CD4-positive, CD25-positive, alpha-beta regulatory T cell (primary cell): ENCODE measurements around the gene LRRC55. TPM values are rescaled to one million over a fixed set of nuclear protein-coding genes. Genes with fewer than 3 reads are reported as not detected.

ENCODE experiments used
- ATAC-seq, 2 donors: fragments of 150-1000 bp; cut with Tn5 transposase; one replicate each; pipeline ENCODE4 v1.10.0; 2021; ENCODE audit warnings: low read depth in 2 of 2, moderate number of reproducible peaks in 2 of 2, moderate library complexity in 1 of 2
- DNase-seq, 3 donors: peaks; one replicate each; pipeline versions ENCODE4 v3.0.0 to v3.0.0-alpha.2; 2012 to 2022; ENCODE audit warnings: mixed read lengths in 1 of 3
- H3K27ac ChIP-seq: one replicate; pipeline ENCODE4 v1.7.0; 2013; ENCODE audit warnings: mild to moderate bottlenecking, low read length; ENCODE audit not compliant: insufficient read depth, poor library complexity, severe bottlenecking
- H3K27me3 ChIP-seq: one replicate; pipeline ENCODE4 v1.7.0; 2013; ENCODE audit warnings: low read length; ENCODE audit not compliant: control insufficient read depth, insufficient read depth
- H3K36me3 ChIP-seq: one replicate; pipeline ENCODE4 v1.7.0; 2013; ENCODE audit warnings: mild to moderate bottlenecking, low read length, moderate library complexity; ENCODE audit not compliant: control insufficient read depth, insufficient read depth
- H3K4me1 ChIP-seq: 2 replicates; pipeline ENCODE4 v1.7.0; 2013; ENCODE audit warnings: mild to moderate bottlenecking, low read length; ENCODE audit not compliant: insufficient read depth, control insufficient read depth, poor library complexity, severe bottlenecking
- H3K4me3 ChIP-seq: one replicate; pipeline ENCODE4 v1.7.0; 2013; ENCODE audit warnings: low read depth, mild to moderate bottlenecking, low read length, moderate library complexity
- H3K9me3 ChIP-seq, 2 experiments: 1 replicate in 1 of 2; 2 replicates in 1 of 2; pipeline ENCODE4 v1.7.0; 2013; ENCODE audit warnings: low read length in 2 of 2, mild to moderate bottlenecking in 1 of 2, moderate library complexity in 1 of 2; ENCODE audit not compliant: control insufficient read depth in 2 of 2
- H3K27ac Mint-ChIP-seq, 3 donors: one replicate each; pipeline ENCODE4 v1.8.0; 2020 to 2022; ENCODE audit warnings: mild to moderate bottlenecking in 3 of 3, mixed read lengths in 3 of 3, moderate library complexity in 2 of 3
- H3K27me3 Mint-ChIP-seq: one replicate; pipeline ENCODE4 v1.8.0; 2022; ENCODE audit warnings: mild to moderate bottlenecking, mixed read lengths
- H3K36me3 Mint-ChIP-seq: one replicate; pipeline ENCODE4 v1.8.0; 2020; ENCODE audit warnings: mixed read lengths
- H3K4me1 Mint-ChIP-seq, 4 donors: one replicate each; pipeline ENCODE4 v1.8.0; 2020 to 2022; ENCODE audit warnings: mixed read lengths in 4 of 4, mild to moderate bottlenecking in 1 of 4
- H3K4me3 Mint-ChIP-seq, 4 donors: one replicate each; pipeline ENCODE4 v1.8.0; 2020 to 2022; ENCODE audit warnings: mild to moderate bottlenecking in 4 of 4, mixed read lengths in 4 of 4, moderate library complexity in 3 of 4
- H3K9me3 Mint-ChIP-seq, 7 donors: one replicate each; pipeline ENCODE4 v1.8.0; 2020 to 2022; ENCODE audit warnings: mixed read lengths in 7 of 7, mild to moderate bottlenecking in 3 of 7, moderate library complexity in 2 of 7
- polyA plus RNA-seq, 4 donors: library from polyadenylated mRNA; unstranded; fragments of 300-500 nt; fragmentation: Illumina TruSeq; gene quantifications; one replicate each; pipeline ENCODE4 v1.2.3, GENCODE V29; 2021
- total RNA-seq: library from RNA; stranded (reverse); gene quantifications from one replicate; pipeline ENCODE4 v1.2.3, GENCODE V29; 2022

Gene LRRC55
- total and polyA plus RNA-seq, 5 donors from 2014 or later = not detected

DNA sequence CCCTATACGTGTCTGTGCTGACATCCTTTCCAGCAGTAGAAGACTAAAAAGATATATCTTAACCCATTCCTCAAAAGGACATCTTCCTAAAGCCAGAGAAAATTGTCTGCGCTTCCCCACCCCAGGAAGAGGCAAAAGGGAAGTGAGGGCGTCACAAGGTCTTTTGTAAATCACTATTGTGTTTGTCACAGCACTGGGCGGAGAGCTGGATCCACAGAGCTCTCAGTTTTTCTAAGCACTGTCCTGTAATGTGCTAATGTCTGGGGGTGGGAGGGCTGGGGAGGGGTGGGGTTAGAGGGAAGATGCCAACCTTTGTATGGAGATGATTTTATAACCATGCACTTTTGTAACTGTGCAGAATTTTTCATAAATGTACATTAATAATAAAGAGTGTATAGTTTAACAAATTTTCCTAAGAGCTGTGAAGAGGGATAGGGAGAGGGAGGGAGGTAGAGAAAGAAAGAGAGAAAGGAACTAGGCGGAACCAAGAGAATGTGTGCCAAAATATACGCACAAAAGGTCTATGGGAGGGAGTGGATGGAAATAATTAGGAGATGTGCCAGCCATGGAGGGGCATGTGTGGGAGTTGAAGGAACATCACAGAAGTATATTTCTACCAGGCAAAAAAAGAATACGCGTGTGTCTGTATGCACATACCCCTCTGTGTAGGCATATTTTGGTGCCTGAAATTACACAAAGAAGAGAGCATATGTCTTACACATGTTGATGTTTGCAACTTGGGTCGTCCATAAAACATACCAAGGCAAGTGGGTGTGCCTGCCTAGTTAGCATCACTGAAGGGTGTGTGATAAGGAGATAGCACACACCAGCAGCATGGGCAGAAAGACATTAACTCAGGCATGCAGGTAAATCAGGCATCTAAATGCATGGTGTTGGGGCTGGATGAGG, 9.8 kb downstream of the LRRC55 start:
- DNase-seq = no peak
- H3K4me3 ChIP-seq = no peak overlapping the region
- H3K9me3 ChIP-seq = no peaks in the 10 kb centered on the region
- ATAC-seq = no peak
- H3K27ac ChIP-seq = no peak overlapping the region
- Mint-ChIP-seq H3K36me3 (no peaks in the 10 kb centered on the region), H3K4me3 (no peak overlapping the region), H3K27ac (no peak overlapping the region), H3K9me3 (peaks cover 0 to 4% (median 0%) of the 10 kb centered on the region in 7 donors), H3K27me3 (peaks cover 8% of the 10 kb centered on the region), H3K4me1 (no peaks in the 10 kb centered on the region)
- H3K27me3 ChIP-seq = peaks cover 3% of the 10 kb centered on the region
- H3K4me1 ChIP-seq = no peaks in the 10 kb centered on the region
- H3K36me3 ChIP-seq = no peaks in the 10 kb centered on the region

DNA sequence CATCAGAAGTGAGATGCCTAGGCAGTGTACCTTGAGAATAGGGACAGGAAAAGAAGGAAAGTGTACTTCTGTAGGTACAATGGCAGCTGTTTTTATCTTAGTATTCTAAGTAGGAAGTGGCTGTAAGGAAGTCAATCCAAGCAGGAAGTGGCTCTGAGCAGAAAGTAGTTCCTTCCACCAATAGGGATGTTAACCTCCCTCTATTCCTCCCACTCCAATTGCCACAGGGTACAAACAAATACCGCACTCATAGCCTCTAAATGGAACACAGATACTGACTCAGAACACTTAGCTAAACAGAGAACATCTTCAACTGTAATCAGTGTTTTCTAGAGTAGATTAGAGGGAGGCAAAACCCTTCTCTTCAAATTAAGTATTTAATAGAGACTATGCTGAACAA, 10.6 kb downstream of the LRRC55 start:
- H3K27ac ChIP-seq = no peak overlapping the region
- no peak overlapping the region for H3K4me3 Mint-ChIP-seq
- H3K4me3 ChIP-seq = no peak overlapping the region
- H3K4me1 Mint-ChIP-seq = no peaks in the 10 kb centered on the region
- no peak for DNase-seq
- no peaks in the 10 kb centered on the region for H3K9me3 ChIP-seq
- no peak overlapping the region for H3K27ac Mint-ChIP-seq
- no peaks in the 10 kb centered on the region for H3K4me1 ChIP-seq
- no peaks in the 10 kb centered on the region for H3K36me3 Mint-ChIP-seq
- H3K27me3 ChIP-seq = peaks cover 3% of the 10 kb centered on the region
- no peak for ATAC-seq
- H3K36me3 ChIP-seq = no peaks in the 10 kb centered on the region
- peaks cover 8% of the 10 kb centered on the region for H3K27me3 Mint-ChIP-seq
- H3K9me3 Mint-ChIP-seq = peaks cover 0 to 4% (median 0%) of the 10 kb centered on the region in 7 donors

DNA sequence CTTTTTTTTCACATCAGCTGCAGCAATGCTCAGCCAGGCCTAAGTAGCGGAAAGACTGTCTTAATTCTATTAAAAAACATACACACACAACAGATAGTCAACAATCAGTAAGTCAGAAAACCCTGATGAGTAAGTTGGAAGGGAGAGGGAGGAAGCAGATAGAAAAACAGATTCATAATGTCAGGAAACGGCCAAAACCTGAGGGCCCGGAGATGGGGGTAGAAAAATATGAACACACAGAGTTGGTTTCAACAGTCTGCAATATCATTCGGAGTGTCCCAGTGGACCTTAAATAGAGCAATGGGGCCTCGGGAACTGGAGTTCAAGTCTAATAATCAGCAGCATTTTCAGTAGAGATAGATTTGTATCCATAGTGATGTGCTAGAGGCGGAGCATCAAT, 14.8 kb downstream of the LRRC55 start:
- H3K4me3 Mint-ChIP-seq = no peak overlapping the region
- H3K36me3 Mint-ChIP-seq = no peaks in the 10 kb centered on the region
- H3K36me3 ChIP-seq = no peaks in the 10 kb centered on the region
- no peak overlapping the region for H3K4me3 ChIP-seq
- no peak overlapping the region for H3K27ac ChIP-seq
- no peak overlapping the region for H3K27ac Mint-ChIP-seq
- H3K9me3 Mint-ChIP-seq = peaks cover 0 to 4% (median 0%) of the 10 kb centered on the region in 7 donors
- no peaks in the 10 kb centered on the region for H3K9me3 ChIP-seq
- no peak for DNase-seq
- no peak for ATAC-seq
- H3K4me1 Mint-ChIP-seq = no peaks in the 10 kb centered on the region
- H3K27me3 Mint-ChIP-seq = peaks cover 8% of the 10 kb centered on the region
- H3K4me1 ChIP-seq = no peaks in the 10 kb centered on the region
- H3K27me3 ChIP-seq = peaks cover 3% of the 10 kb centered on the region

DNA sequence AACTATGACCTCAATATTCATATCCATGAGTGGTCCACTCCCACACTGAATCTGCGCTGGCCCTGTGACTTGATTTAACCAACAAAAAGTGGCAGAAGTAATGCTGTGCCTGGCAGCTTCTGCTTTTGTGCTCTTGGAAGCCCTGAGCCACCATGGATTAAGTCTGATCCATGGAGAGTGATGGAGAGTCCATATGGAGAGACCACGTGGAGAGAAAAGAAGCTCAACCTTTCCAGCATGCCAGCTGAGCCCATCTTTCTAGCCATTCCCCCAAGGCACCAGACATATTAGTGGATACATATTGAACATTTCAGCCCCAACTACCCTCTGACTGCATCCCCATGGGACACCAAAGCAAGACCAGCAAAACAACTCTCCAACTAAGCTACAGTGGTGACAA, 16.0 kb downstream of the LRRC55 start:
- Mint-ChIP-seq H3K36me3 (no peaks in the 10 kb centered on the region), H3K9me3 (peaks cover 0 to 4% (median 0%) of the 10 kb centered on the region in 7 donors), H3K27me3 (peaks cover 8% of the 10 kb centered on the region), H3K27ac (no peak overlapping the region), H3K4me3 (no peak overlapping the region), H3K4me1 (no peaks in the 10 kb centered on the region)
- Histone ChIP-seq H3K9me3 (no peaks in the 10 kb centered on the region), H3K4me3 (no peak overlapping the region), H3K27me3 (peaks cover 3% of the 10 kb centered on the region), H3K4me1 (no peaks in the 10 kb centered on the region), H3K36me3 (no peaks in the 10 kb centered on the region), H3K27ac (no peak overlapping the region)
- no peak for DNase-seq
- ATAC-seq = no peak

DNA sequence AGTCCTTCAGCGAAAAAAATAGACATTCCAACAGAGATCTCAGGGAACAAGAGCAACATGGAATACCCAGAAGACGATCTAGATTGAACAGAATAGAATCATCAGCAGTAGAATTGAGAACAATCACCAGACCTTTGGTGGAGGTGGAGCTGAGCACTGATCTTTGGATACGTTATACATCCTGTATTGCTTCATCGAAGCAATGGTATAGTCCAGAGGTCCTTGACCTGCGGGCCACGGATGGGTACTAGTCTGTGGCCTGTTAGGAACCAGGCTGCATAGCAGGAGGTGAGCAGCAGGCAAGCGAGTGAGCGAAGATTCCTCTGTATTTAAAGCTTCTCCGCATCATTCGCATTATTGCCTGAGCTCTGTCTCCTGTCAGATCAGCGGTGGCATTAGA, 17.6 kb downstream of the LRRC55 start:
- Mint-ChIP-seq H3K27me3 (peaks cover 13% of the 10 kb centered on the region), H3K4me1 (no peaks in the 10 kb centered on the region), H3K36me3 (no peaks in the 10 kb centered on the region), H3K9me3 (peaks cover 0 to 1% (median 0%) of the 10 kb centered on the region in 7 donors), H3K27ac (no peak overlapping the region), H3K4me3 (no peak overlapping the region)
- no peak overlapping the region for H3K4me3 ChIP-seq
- peaks cover 3% of the 10 kb centered on the region for H3K27me3 ChIP-seq
- H3K4me1 ChIP-seq = no peaks in the 10 kb centered on the region
- no peak for DNase-seq
- H3K9me3 ChIP-seq = no peaks in the 10 kb centered on the region
- no peak for ATAC-seq
- no peak overlapping the region for H3K27ac ChIP-seq
- H3K36me3 ChIP-seq = no peaks in the 10 kb centered on the region

DNA sequence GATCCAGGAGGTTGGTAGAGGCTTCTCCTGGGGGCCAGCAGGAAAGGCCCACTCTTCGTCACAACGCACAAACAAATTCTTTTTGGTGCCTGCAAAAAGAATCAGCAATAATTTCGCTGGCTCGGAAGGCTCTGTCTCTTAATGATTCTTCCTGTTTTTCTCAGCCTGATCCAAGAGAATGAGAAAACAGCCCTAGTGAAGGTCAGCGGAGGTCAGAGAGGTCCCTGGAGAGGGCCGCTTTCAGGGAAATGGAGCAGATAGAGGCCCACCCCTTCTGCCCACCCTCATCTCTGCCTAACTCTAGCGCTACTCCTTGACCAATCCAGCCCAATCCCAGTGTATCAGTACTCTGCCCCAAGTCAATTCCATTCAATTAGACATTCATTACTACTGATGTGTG, 19.2 kb downstream of the LRRC55 start:
- no peak overlapping the region for H3K27ac ChIP-seq
- DNase-seq (no peak), ATAC-seq (no peak)
- H3K9me3 Mint-ChIP-seq = peaks cover 0 to 1% (median 0%) of the 10 kb centered on the region in 7 donors
- H3K9me3 ChIP-seq = no peaks in the 10 kb centered on the region
- no peaks in the 10 kb centered on the region for H3K4me1 Mint-ChIP-seq
- H3K4me3 ChIP-seq = no peak overlapping the region
- H3K27me3 Mint-ChIP-seq = peaks cover 9% of the 10 kb centered on the region
- H3K4me1 ChIP-seq = no peaks in the 10 kb centered on the region
- H3K27ac Mint-ChIP-seq = no peak overlapping the region
- H3K4me3 Mint-ChIP-seq = no peak overlapping the region
- H3K27me3 ChIP-seq = peaks cover 3% of the 10 kb centered on the region
- H3K36me3 ChIP-seq = no peaks in the 10 kb centered on the region
- no peaks in the 10 kb centered on the region for H3K36me3 Mint-ChIP-seq

DNA sequence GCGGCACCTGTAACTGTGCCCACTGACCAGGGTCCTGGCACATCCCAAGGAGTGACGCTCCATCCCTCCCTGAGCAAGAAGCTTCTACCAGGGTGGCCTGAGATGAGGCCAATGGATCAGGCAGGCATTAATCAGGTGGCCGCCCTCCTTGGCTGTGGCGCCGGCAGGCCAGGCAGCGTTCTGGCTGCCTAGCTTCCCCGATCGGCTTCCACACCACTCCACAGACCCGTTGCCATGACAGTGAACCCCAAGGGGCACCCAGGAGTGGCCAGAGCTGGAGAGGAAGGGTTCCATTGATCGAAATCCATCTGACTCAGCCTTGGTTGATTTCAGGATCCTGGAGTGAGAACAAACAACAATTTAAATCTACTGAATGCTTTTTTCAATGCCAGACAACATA, 20.5 kb downstream of the LRRC55 start:
- H3K27me3 Mint-ChIP-seq = peaks cover 5% of the 10 kb centered on the region
- H3K27me3 ChIP-seq = no peaks in the 10 kb centered on the region
- no peaks in the 10 kb centered on the region for H3K4me1 ChIP-seq
- no peaks in the 10 kb centered on the region for H3K36me3 Mint-ChIP-seq
- H3K9me3 Mint-ChIP-seq = no peaks in the 10 kb centered on the region
- no peak overlapping the region for H3K27ac Mint-ChIP-seq
- H3K36me3 ChIP-seq = no peaks in the 10 kb centered on the region
- H3K4me1 Mint-ChIP-seq = no peaks in the 10 kb centered on the region
- no peak overlapping the region for H3K4me3 Mint-ChIP-seq
- ATAC-seq = no peak
- no peak for DNase-seq
- H3K4me3 ChIP-seq = no peak overlapping the region
- H3K9me3 ChIP-seq = no peaks in the 10 kb centered on the region
- no peak overlapping the region for H3K27ac ChIP-seq

DNA sequence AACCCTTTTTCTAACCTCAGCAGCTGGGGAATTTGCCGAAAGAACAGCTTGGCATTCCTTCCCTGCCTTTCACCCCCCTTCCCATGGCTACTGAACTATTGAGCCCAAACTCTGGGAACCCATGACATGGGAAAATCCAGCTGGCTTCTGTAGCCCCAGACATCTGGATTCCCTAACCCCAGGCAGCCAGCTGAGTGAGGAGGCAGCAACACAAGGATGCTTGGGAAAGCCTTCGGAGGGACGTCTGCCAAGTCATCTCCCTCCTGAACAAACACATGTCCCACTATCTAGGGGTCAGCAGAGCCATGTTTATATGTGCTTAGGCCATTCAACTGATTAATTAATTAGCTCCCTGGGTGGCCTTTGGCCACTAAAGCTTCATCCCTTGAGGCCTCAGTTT, 21.6 kb downstream of the LRRC55 start:
- Histone ChIP-seq H3K4me1 (no peaks in the 10 kb centered on the region), H3K9me3 (no peaks in the 10 kb centered on the region), H3K27me3 (no peaks in the 10 kb centered on the region), H3K27ac (no peak overlapping the region), H3K4me3 (no peak overlapping the region), H3K36me3 (no peaks in the 10 kb centered on the region)
- Mint-ChIP-seq H3K36me3 (no peaks in the 10 kb centered on the region), H3K9me3 (no peaks in the 10 kb centered on the region), H3K27ac (no peak overlapping the region), H3K4me1 (no peaks in the 10 kb centered on the region), H3K27me3 (peaks cover 5% of the 10 kb centered on the region), H3K4me3 (no peak overlapping the region)
- ATAC-seq = no peak
- DNase-seq = no peak
